ENCODE data around the gene FERMT3. TPM values are rescaled to one million over a fixed set of nuclear protein-coding genes. Genes with fewer than 3 reads are reported as not detected.

Gene FERMT3
- total and polyA plus RNA-seq, 2 of the 13 experiments (the other 11 are each of a cell fraction or from before 2014, with no cell fraction given) = 0.29 TPM; not detected in 1

DNA sequence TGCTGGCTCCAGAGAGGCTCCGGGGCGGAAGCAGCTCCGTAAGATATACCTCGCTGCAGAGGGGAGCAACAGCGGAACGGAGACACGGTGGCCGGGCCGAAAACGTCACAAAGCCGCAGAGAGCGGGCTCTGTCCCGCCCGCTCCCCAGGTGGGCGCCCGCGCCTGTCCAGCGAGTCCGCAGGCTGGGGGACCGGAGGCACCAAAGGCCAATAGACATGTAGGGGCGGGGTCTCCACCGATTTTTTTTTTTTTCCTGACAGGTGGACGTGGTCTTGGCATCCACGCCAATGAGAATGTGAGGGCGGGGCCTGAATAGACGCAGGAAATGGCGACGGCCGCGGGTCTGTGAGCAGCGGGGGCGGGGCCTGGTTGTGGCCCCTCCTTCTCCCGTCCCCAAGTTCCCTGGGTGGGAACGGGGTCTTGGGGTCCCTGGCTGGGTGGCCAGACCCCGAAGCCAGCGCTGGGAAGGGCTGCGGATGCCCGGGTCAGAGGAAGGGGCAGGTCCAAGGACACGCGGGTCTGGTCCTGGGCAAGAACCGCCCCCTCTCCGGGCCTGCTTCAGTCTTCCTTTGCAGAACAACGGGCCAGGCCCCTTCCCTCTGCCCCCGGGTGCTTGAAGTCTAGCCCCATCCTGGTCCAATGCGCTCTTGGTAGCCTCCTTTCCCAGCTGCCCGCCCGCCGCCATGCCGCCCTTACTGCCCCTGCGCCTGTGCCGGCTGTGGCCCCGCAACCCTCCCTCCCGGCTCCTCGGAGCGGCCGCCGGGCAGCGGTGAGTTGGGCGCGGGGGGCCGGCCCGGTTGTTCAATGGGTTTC is 23.9 kb downstream of the FERMT3 start, which contains the start of gene DNAJC4 (continued):
- TF ChIP-seq, protein P1, sequence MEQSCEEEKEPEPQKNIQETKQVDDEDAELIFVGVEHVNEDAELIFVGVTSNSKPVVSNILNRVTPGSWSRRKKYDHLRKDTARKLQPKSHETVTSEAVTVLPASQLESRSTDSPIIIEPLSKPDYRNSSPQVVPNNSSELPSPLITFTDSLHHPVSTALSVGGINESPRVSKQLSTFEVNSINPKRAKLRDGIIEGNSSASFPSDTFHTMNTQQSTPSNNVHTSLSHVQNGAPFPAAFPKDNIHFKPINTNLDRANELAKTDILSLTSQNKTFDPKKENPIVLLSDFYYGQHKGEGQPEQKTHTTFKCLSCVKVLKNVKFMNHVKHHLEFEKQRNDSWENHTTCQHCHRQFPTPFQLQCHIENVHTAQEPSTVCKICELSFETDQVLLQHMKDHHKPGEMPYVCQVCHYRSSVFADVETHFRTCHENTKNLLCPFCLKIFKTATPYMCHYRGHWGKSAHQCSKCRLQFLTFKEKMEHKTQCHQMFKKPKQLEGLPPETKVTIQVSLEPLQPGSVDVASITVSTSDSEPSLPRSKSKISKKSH (CRISPR knock-in tag; IDR thresholded peaks at IDR 0.05; ENCODE audit: borderline replicate concordance) = peak; percentile 63; the same call in 1 of the 2 replicates
- TF ChIP-seq ZNF776 (CRISPR knock-in tag; IDR thresholded peaks at IDR 0.05) (peak; percentile 12; the same call in 1 of the 2 replicates), HDAC1 (CRISPR knock-in tag; IDR thresholded peaks at IDR 0.05) (peak; percentile 60; the same call in 1 of the 2 replicates), ZFX (CRISPR knock-in tag; IDR thresholded peaks at IDR 0.05; ENCODE audit: low read depth) (peak; percentile 82), SNAI1 (CRISPR knock-in tag; IDR thresholded peaks at IDR 0.05; ENCODE audit: borderline replicate concordance) (0 out of 2 replicates have a peak, but pooled peaks have one; percentile 58), HOXA5 (CRISPR knock-in tag; IDR thresholded peaks at IDR 0.05) (no peak), HIVEP1 (CRISPR knock-in tag; IDR thresholded peaks at IDR 0.05) (0 out of 2 replicates have a peak, but pooled peaks have one; percentile 39), ERF (CRISPR knock-in tag; IDR thresholded peaks at IDR 0.05) (0 out of 2 replicates have a peak, but pooled peaks have one; percentile 33), TARDBP (CRISPR knock-in tag; IDR thresholded peaks at IDR 0.05) (peak; percentile 72), MXD4 (CRISPR knock-in tag; IDR thresholded peaks at IDR 0.05) (0 out of 2 replicates have a peak, but pooled peaks have one; percentile 27), ZNF550 (CRISPR knock-in tag; IDR thresholded peaks at IDR 0.05; ENCODE audit: borderline replicate concordance) (no peak), MBNL3 (CRISPR knock-in tag; conservative IDR thresholded peaks at IDR 0.05) (no peak), YY1 (IDR thresholded peaks at IDR 0.05; ENCODE audit: insufficient read depth, insufficient replicate concordance, low read depth, low read length) (peak; percentile 87), ZNF292 (CRISPR knock-in tag; IDR thresholded peaks at IDR 0.05; ENCODE audit: borderline replicate concordance, low read depth) (0 out of 2 replicates have a peak, but pooled peaks have one; percentile 24), HOXA3 (CRISPR knock-in tag; IDR thresholded peaks at IDR 0.05) (peak; percentile 23; the same call in 1 of the 2 replicates)
- TF ChIP-seq, protein P2, sequence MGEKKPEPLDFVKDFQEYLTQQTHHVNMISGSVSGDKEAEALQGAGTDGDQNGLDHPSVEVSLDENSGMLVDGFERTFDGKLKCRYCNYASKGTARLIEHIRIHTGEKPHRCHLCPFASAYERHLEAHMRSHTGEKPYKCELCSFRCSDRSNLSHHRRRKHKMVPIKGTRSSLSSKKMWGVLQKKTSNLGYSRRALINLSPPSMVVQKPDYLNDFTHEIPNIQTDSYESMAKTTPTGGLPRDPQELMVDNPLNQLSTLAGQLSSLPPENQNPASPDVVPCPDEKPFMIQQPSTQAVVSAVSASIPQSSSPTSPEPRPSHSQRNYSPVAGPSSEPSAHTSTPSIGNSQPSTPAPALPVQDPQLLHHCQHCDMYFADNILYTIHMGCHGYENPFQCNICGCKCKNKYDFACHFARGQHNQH (CRISPR knock-in tag; IDR thresholded peaks at IDR 0.05) = peak; percentile 69
- TF ChIP-seq, protein P3, sequence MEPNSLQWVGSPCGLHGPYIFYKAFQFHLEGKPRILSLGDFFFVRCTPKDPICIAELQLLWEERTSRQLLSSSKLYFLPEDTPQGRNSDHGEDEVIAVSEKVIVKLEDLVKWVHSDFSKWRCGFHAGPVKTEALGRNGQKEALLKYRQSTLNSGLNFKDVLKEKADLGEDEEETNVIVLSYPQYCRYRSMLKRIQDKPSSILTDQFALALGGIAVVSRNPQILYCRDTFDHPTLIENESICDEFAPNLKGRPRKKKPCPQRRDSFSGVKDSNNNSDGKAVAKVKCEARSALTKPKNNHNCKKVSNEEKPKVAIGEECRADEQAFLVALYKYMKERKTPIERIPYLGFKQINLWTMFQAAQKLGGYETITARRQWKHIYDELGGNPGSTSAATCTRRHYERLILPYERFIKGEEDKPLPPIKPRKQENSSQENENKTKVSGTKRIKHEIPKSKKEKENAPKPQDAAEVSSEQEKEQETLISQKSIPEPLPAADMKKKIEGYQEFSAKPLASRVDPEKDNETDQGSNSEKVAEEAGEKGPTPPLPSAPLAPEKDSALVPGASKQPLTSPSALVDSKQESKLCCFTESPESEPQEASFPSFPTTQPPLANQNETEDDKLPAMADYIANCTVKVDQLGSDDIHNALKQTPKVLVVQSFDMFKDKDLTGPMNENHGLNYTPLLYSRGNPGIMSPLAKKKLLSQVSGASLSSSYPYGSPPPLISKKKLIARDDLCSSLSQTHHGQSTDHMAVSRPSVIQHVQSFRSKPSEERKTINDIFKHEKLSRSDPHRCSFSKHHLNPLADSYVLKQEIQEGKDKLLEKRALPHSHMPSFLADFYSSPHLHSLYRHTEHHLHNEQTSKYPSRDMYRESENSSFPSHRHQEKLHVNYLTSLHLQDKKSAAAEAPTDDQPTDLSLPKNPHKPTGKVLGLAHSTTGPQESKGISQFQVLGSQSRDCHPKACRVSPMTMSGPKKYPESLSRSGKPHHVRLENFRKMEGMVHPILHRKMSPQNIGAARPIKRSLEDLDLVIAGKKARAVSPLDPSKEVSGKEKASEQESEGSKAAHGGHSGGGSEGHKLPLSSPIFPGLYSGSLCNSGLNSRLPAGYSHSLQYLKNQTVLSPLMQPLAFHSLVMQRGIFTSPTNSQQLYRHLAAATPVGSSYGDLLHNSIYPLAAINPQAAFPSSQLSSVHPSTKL (CRISPR knock-in tag; IDR thresholded peaks at IDR 0.05) = 0 out of 2 replicates have a peak, but pooled peaks have one; percentile 7
- TF ChIP-seq, protein P4, sequence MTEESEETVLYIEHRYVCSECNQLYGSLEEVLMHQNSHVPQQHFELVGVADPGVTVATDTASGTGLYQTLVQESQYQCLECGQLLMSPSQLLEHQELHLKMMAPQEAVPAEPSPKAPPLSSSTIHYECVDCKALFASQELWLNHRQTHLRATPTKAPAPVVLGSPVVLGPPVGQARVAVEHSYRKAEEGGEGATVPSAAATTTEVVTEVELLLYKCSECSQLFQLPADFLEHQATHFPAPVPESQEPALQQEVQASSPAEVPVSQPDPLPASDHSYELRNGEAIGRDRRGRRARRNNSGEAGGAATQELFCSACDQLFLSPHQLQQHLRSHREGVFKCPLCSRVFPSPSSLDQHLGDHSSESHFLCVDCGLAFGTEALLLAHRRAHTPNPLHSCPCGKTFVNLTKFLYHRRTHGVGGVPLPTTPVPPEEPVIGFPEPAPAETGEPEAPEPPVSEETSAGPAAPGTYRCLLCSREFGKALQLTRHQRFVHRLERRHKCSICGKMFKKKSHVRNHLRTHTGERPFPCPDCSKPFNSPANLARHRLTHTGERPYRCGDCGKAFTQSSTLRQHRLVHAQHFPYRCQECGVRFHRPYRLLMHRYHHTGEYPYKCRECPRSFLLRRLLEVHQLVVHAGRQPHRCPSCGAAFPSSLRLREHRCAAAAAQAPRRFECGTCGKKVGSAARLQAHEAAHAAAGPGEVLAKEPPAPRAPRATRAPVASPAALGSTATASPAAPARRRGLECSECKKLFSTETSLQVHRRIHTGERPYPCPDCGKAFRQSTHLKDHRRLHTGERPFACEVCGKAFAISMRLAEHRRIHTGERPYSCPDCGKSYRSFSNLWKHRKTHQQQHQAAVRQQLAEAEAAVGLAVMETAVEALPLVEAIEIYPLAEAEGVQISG (CRISPR knock-in tag; IDR thresholded peaks at IDR 0.05) = peak; percentile 24; the same call in 1 of the 2 replicates
